Stimulated activated naive CD8-positive, alpha-beta T cell treated with anti-CD3 and anti-CD28 coated beads, Interleukin-15, Interleukin-2, amounts not matched to agents 100 U/mL and 50 U/mL, for 24 hours (primary cell): ENCODE results near the gene SCN3A.

Source experiments
- ATAC-seq: fragments of 150-1000 bp; cut with Tn5 transposase; one replicate; pipeline ENCODE4 v1.10.0; 2021
- DNase-seq: peaks from one replicate; pipeline ENCODE4 v3.0.0; 2021

SCN3A gene

DNA sequence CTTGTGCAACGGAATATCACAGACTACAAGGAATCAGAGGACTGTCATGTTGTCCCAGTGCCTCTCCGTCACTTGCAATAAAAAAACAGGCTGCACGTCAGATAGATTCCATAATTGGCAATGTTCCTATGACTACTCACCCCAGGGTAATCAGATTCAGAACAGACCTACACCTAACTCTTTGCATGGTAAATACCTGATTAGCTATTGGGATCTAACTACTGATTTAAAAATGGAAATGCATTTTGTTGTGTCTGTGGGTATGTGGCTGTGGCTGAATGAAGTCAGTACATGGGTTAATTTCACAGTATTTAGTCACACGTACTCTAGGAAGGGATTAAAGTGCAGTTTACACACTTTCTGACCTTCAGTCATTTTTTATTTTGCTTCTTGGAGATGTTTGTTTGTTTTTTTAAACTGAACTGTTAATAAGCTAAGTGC lies 91.7 kb downstream of the SCN3A start:
- no peak for ATAC-seq

DNA sequence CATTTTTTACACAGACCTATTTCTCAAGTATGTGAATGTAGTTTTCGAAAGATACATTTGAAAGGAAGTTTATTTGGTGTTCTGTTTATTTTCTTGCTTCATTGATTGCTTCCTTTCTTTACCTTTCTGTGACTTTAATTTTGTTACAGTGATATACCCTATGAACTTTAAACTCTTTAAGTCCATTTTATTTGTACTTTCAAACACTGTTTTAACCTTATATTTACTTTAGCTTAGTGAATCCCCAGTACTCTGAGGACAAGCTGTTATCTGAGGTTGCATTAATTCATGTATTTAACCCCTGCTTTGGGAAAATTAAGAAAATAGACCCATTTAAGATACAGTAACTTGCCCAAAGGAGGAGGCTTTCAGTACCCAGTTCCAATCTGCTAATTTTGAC lies 93.5 kb downstream of the SCN3A start:
- no peak for DNase-seq
- no peak for ATAC-seq

More for the DNA sequence above, 91.7 kb downstream of the SCN3A start:
- no peak for DNase-seq

DNA sequence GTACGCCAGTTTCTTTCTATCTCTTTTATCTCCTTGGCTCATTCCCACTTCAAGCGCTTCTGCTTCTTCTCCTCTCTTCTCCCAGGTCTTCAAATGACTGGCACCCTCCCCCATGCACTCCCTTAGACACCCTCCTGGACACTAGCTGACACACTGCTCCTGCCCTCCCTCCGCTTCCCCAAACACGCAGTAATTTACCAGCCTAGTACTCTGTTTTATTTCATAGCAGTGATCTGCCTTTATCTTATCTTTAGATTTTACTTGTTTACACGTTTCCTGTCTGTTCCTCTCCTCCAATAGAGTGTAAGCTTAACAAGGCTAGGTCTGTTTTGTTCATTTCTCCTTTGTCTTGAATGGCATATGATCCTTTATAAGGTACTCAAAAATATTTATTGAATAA lies 93.9 kb downstream of the SCN3A start:
- ATAC-seq, result no peak
- DNase-seq, result no peak

DNA sequence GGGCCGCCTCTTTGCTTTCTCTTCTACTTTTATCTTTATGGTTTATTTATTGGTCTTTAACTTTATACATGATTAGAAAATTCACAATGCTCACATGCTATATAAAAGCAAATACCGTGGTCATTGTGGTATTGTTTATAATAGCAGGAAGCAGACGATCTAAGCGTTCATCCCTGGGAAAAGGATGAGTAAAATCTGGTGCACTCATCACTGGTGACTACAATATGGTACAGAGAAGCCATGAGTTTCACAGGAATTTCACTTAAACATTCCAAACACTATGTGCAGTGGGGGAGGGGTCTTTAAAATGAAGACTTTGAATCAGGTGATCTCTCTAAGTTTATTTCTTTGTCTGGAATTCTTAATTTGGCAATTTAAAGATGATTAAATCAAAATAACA lies 97.9 kb downstream of the SCN3A start:
- ATAC-seq (no peak), DNase-seq (no peak)

DNA sequence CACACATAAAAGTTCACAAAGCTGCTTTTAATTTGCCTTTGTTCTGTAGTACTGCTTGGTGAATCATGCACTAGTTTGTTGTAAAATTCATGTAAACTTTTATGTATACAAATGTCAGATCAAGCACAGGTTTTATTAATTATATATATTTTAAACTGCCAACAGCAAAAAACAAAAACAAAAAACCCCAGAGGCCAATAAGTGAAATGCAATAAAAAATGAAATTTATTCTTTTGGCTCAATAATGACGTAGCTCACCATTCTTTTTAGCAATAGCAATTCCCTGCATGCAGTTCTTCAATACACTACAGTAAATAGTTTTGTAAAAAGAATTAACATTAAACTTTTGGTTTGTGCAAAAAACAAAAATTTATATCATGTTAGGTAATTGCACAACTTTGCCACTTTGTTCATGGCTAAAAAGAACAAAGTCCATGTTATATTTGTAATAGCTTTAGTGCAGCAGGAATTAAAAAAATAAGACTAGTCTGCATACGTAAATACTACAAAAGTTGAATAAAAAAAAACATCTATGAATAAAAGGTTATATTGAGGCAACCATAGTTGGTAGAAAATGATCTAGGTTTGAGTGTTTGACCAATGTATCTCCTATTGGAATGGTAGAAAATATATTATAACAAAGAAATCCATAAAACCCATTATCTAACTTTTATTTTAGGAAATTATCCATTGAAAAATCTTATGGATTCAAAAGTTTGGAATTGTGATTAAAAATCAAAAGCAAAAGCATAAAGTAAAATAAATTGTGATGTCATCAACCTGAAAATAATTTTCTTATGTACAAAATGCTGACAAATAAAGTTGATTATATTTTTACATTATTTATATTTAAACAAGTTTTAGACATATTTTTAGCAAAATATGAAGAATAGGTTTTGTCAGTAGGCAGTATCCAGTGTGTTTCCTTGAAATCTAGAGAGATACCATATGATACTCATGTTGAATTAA lies 115.6 kb downstream of the SCN3A start:
- no peak for ATAC-seq

DNA sequence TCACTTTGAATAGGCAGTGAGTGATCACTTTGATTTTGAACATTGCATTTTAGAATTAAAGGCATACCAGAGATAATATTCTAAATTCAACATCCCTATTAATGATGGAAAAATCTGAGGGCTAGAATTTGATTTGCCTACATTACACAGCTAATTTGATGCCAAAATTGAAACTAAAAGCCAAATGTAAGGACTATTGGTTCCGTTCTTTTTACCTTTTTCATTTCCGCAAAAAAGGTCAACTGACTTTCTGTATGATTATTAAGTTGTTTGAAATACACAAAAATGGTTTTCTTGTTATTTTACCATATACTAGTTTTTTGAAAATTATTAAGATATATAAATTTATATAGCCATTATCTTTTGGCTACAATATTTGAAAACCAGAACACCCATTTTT lies 117.5 kb downstream of the SCN3A start:
- no peak for ATAC-seq

More for the DNA sequence above, 115.6 kb downstream of the SCN3A start:
- no peak for DNase-seq

DNA sequence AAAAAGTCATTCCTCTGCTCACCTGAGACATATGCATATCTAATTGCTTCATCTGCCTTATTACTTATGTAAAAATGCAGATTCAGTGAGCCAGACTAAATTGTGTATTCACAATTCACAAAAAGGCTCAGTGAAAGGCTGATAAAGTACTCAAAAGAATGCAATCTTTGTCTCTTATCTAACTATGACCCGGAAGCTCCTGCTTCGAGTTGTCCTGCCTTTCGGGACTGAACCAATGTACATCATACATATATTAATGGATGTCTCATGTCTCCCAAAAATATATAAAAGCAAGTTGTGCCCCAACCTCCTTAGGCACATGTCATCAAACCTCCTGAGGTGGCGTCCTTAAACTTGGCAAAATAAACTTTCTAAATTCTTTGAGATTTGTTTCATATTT lies 120.5 kb downstream of the SCN3A start:
- DNase-seq (no peak), ATAC-seq (no peak)

More for the DNA sequence above, 117.5 kb downstream of the SCN3A start:
- no peak for DNase-seq

DNA sequence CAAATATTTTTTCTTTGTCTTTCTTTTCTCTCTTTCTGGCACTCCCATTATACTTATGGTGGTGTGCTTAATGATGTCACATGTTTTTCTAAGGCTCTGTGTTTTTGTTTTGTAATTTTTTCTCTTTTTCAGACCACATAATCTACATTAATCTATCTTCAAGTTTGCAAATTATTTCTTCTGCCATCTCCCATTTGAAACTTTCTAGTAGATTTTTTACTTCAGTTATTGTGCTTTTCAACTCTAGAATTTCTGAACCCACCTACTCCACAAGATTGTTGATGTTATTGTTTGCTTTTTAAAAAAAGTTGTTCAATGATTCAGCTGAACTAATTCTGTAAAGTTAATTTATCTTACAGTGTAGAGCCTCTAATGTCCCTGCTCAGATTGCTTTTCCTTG lies 121.4 kb downstream of the SCN3A start:
- DNase-seq (no peak), ATAC-seq (no peak)

DNA sequence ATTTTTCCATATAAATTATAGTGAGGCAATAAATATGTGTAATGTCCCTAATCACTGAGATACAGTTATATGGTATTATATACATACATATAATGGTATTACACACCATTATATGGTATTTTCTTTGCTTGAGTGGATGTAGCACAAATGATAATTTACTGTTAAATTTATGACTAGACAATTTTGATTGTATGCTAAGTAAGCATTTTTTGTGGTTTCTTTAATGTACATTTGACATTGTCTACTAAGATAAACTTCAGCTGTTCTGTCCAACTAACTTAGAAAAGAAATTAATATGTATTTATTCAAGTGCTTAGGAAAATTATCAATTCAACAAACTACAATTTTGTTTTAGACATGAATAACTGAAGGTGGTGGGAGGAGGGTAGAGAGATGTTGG lies 122.6 kb downstream of the SCN3A start:
- DNase-seq, result no peak
- no peak for ATAC-seq

DNA sequence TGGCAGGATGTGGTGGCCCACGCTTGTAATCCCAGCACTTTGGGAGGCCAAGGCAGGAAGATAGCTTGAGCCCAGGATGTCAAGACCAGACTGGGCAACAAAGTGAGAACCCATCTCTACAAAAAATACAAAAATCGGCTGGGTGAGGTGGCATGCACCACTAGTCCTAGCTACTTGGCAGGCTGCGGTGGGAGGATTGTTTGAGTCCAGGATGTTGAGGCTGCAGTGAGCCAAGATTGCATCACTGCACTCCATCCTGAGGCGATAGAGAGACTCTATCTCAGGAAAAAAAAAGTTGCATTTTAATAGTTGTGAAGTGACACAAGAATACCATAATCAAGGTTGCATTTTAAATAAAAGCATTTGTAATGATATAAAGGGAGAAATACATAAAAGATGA lies 124.4 kb downstream of the SCN3A start:
- ATAC-seq (no peak), DNase-seq (no peak)

DNA sequence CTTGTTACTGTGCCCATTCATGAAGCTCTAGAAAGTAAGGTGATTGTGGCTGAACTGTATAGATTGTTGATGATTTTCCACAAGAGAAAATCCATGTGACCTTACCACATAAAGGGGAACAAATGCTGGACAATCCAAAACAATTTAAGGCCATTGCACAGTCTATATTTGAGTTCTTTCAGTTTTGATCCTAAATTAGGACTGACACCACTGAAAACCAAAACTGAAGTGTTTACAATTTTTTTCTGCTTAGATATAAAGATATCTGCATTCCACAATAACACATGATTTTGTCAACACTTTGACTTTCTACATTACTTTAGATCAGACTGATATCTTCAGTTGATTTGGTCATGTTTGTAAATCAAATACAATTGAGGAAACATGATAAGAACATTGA lies 124.9 kb downstream of the SCN3A start:
- ATAC-seq (no peak), DNase-seq (no peak)

DNA sequence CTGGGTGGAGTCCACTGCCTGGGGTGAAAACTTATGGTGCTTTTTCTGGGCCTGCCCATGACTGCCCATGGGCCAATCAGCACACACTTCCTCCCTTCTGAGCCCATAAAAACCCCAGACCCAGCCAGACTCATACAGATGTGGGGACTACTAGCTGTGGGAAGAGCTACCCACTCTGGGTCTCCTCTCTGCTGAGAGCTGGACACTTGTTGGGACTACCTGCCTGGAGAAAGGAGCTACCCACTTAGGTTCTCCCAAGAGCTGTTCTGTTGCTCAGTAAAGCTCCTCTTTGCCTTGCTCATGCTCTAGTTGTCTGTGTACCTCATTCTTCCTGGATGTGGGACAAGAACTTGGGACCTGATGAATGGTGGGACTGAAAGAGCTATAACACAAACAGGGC lies 129.0 kb downstream of the SCN3A start:
- no peak for DNase-seq
- ATAC-seq, result no peak

DNA sequence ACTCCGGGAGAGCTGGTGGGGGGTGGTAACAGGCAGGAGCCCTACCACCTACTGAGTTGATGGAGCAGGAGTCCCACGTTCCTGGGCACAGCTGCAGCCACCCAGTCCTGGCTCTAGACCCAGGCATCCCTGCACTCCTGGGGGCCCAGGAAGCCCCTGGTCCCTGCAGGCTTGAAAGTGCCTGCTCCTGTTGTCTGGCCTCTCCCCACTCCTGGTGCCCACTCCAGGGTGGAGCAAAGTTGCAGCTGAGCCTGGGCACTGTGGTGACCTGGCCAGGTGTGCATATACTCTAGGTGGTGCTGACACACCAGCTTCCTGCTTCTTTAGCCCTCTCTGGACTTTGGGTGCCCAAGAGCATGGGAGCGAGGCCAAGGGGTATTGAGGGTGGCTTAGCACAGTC lies 129.5 kb downstream of the SCN3A start:
- ATAC-seq, result no peak
- no peak for DNase-seq

DNA sequence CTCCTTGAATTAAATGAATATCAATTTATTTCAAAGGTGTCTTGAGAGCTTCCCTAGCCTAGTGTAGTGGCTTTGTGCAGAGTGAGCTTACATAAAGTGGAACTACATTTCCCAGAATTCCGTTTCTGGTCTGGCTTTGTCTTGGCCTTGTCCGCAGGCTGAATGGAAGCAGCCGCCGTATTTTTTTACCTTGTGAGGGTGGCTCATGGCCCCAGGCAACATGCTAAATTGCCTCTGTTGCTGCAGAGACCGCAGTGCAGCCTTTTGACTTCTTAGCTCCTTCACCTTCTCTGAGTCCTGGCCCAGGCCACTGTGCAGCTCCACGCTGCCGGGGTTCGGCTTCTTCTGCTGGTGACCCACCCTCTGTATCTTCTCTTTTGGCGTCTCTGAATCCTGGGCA lies 133.8 kb downstream of the SCN3A start:
- DNase-seq (no peak), ATAC-seq (no peak)

DNA sequence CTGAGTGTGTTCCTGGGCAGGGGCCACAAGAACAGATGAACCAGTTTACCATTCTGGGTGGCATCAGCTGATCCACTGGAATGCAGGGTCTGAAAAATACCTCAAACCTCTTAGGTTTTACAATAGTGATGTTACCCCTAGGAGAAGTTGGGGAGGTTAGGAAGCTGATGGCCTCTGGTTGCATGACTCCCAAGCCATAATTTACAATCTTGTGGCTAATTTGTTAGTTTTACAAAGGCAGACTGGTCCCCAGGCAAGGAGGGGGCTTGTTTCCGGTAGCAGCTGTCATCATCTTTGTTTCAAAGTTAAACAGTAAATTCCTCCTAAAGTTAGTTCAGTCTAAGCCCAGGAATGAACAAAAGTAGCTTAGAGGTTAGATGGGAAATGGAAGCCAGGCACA lies 134.7 kb downstream of the SCN3A start:
- DNase-seq, result no peak
- no peak for ATAC-seq

DNA sequence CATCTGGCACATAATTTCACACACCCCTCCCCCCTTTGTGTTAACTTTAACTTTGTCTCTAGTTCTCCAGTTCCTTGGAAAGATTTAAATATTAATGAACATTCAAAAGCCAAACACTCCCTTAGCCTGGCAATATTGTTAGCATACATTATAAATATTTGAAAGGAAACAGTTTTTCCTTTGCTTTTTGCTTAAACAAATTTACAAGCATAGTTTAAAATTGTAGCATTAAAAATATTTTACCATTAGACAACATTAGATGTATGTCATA lies 135.4 kb downstream of the SCN3A start:
- no peak for ATAC-seq

DNA sequence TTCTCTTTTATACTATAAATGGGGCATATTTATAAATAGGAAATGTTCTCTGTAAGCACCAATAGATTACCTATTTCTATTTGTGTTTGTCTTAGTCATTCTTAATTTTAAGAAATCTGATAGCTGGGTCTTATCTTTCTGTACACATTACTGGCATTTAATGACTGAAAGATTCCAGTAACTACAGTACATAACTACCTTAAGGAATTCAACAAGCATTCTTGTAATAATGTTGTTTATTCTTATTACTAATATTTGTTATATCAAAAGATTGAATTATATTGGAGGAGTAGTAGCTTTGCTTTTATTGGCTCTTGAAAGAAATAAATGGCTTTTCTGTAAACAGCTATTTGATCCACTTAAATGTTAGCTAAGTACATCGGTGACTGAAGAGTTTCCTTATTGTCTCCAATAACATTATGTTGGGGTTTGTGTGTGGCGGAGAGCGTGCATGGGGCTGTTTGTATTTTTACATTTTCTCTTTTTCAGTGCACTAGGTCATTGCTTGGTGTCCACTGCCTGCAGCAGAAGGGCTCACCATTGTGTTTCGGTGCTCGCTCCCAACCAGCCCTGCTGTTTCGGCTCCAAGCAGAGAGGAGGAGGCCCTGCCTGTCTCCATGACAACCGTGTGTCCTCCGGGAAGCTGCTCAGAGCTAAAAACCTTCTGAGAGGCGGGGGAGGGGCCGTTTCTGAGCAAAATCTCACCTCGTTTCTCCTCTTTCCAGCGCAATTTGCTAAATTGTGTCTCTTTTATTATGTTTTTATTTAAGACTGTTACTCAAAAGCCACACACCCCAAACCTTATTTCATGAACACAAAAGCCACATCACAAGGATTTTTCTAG lies 136.0 kb downstream of the SCN3A start:
- ATAC-seq (no peak), DNase-seq (no peak)

More for the DNA sequence above, 135.4 kb downstream of the SCN3A start:
- no peak for DNase-seq

DNA sequence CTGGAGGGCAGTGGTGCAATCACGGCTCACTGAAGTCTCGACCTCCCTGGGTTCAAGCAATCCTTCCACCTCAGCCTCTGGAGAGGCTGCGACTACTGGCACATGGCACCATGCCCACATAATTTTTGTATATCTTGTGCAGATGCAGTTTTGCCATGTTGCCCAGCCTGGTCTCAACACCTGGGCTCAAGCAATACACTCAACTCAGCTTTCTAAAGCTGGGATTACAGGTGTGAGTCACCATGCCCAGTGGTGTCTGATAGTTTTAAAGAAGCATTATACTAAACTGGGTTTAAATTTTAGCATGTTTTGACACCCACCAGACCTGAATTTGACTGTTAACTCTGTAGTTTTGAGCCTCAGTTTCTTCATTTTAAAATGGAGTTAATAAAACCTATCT lies 139.1 kb downstream of the SCN3A start:
- DNase-seq, result no peak
- no peak for ATAC-seq

DNA sequence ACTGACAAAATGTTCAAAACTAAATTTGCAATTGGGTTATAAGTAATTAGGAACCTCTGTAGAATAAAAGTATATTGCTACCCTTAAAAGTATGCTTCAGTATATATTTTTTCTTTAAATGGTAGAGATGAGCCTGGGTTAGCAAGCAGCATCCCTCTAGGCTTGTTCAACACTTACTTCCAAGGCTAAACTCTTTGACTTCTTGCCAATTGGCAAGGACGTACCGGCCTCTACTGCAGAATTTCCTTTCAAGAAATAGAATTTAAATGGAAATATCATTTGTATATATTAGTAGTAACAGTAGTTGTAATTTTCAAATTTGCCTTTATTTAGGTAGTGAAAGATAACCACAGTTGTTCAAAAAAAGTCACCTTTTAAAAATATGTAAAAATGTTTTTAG lies 143.4 kb downstream of the SCN3A start:
- no peak for DNase-seq
- ATAC-seq, result no peak

DNA sequence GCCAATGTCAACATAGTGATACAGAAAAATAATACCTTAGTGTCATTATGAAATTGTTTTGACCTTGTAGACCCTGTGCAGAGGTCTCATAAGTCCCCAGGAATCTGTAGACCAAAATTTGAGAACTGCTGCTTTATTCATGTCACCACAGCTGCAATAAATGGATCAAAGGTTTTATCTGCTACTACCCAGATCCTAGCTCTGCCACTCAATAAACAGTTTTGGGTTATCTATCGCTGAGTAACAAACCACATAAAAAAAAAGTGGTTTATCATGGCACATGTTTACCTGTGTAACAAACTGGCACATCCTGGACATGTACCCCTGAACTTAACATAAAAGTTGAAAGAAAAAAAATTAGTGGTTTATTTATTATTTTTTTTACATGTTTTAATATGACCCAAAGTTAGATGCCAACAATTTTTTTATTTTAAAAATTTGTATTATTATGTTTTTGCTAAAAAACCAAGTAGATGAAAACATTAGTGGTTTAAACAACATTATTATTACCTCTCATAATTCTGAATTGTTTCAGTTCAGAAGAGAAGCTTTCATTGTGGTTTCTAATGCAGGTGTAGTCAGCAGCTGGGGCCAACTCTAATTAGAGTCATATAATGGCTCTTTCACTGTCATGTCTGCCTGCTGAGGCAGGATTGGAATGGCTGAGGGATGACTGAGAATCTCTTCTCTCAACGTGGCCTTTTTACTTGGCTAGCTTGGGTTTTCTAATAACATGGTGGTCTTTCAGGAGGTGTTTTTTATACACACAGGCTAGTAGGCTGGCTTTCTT lies 145.2 kb downstream of the SCN3A start:
- ATAC-seq, result no peak

DNA sequence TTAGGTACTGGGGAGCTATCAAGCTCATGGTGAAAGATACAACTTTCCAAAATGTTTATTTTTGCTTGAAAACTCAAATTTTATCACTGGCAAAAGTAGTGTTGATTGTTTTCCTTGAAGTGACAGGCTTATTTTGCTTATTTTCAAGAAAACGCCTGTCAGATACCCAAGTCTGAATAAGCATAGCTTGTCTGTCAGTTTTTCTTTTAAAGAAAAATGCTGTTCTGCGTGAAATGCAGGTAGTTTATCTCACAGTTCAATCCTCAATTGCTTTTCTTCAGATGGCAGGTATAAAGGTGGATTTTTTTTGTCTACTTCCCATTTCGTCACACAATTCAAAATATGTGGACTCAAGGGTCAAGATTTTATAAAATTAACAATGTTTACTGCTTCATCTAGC lies 145.9 kb downstream of the SCN3A start:
- no peak for DNase-seq

More for the DNA sequence above, 145.2 kb downstream of the SCN3A start:
- no peak for DNase-seq

DNA sequence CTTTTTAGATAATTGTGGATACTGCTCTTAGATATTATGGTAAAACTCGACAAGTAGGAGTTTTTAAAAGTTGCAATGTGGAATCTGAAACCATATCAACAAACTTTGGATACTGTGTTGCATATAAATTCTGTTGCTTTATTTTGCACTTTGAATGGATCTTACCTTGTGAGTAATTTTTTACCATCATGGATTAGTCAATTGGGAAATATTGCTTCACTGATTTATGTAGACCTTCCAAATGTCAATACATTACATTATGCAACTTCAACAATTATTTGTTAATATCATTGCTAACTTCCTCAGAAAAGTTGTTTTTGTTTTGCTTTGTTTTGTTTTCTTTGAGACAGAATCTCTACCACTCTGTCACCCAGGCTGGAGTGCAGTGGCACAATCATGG lies 146.5 kb downstream of the SCN3A start:
- ATAC-seq (no peak), DNase-seq (no peak)

More for the DNA sequence above, 145.9 kb downstream of the SCN3A start:
- no peak for ATAC-seq

DNA sequence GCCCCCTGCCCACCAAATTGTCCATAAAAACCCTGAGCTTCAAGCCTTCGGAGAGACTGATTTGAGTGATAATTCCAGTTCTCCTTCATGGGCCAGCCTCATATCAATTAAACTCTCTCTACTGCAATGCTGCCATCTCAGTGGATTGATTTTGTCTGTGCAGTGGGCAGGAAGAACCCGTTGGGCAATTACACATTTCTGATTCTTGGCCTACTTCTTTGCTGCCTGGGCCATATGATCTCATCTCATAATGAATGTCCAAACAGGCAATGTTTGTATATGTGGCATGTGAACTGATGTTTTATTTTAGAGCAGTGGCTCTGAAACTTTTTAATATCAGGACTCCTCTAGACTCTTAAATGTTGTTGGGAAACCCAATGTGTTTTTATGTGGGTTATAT lies 147.3 kb downstream of the SCN3A start:
- DNase-seq (no peak), ATAC-seq (no peak)
